ENCODE data around the gene SLC41A3. TPM values are rescaled to one million over a fixed set of nuclear protein-coding genes. Genes with fewer than 3 reads are reported as not detected.
A peak's percentile ranks its signal among the peaks of the same experiment; 100 is the strongest.

Gene SLC41A3
- total RNA-seq, 3 donors from 2014 or later, result 23.0 to 33.9 (median 31.2) TPM

GRCh38 chr3:125961289-125961589 is 122.7 kb downstream of the SLC41A3 start:
- H3K4me3 ChIP-seq, result no peak overlapping the region
- H3K4me1 ChIP-seq (ENCODE audit: low read depth), result no peaks in the 10 kb centered on the region
- no peaks in the 10 kb centered on the region for H3K36me3 ChIP-seq (ENCODE audit: low read depth)
- TF ChIP-seq CTCF (IDR thresholded peaks at IDR 0.05), result no peak
- H3K9me3 ChIP-seq, result no peaks in the 10 kb centered on the region
- intact Hi-C loops (cut with DNase I, micrococcal nuclease), result no loop called here
- no peak for ATAC-seq
- peak in 1 of 3 donors; percentile 31 for DNase-seq

GRCh38 chr3:125960456-125961288 is 123.3 kb downstream of the SLC41A3 start:
- Histone ChIP-seq H3K4me3 (no peak overlapping the region), H3K4me1 (ENCODE audit: low read depth) (no peaks in the 10 kb centered on the region), H3K36me3 (ENCODE audit: low read depth) (no peaks in the 10 kb centered on the region), H3K9me3 (no peaks in the 10 kb centered on the region)
- intact Hi-C loops (cut with DNase I, micrococcal nuclease), result no loop called here
- DNase-seq (no peak), ATAC-seq (no peak)
- TF ChIP-seq CTCF (IDR thresholded peaks at IDR 0.05), result no peak

GRCh38 chr3:125960066-125960424 is 123.9 kb downstream of the SLC41A3 start:
- no peak for ATAC-seq
- no peaks in the 10 kb centered on the region for H3K4me1 ChIP-seq (ENCODE audit: low read depth)
- intact Hi-C loops (cut with DNase I, micrococcal nuclease), result no loop called here
- DNase-seq, result peak in 1 of 3 donors; percentile 31
- TF ChIP-seq CTCF (IDR thresholded peaks at IDR 0.05), result no peak
- H3K4me3 ChIP-seq, result no peak overlapping the region
- H3K36me3 ChIP-seq (ENCODE audit: low read depth), result no peaks in the 10 kb centered on the region
- H3K9me3 ChIP-seq, result no peaks in the 10 kb centered on the region

- no peak for TF ChIP-seq CTCF (IDR thresholded peaks at IDR 0.05)
- DNase-seq, result peak in 1 of 3 donors; percentile 33
- H3K9me3 ChIP-seq, result no peaks in the 10 kb centered on the region
- no peaks in the 10 kb centered on the region for H3K36me3 ChIP-seq (ENCODE audit: low read depth)
- H3K4me3 ChIP-seq, result no peak overlapping the region
- intact Hi-C loops (cut with DNase I, micrococcal nuclease), result no loop called here
- no peak for ATAC-seq
- no peaks in the 10 kb centered on the region for H3K4me1 ChIP-seq (ENCODE audit: low read depth)
These were observed 124.4 kb downstream of the SLC41A3 start for GRCh38 chr3:125959317-125960065.

- H3K4me1 ChIP-seq (ENCODE audit: low read depth), result no peaks in the 10 kb centered on the region
- H3K36me3 ChIP-seq (ENCODE audit: low read depth), result no peaks in the 10 kb centered on the region
- no peak for TF ChIP-seq CTCF (IDR thresholded peaks at IDR 0.05)
- H3K9me3 ChIP-seq, result no peaks in the 10 kb centered on the region
- intact Hi-C loops (cut with DNase I, micrococcal nuclease), result no loop called here
- ATAC-seq (no peak), DNase-seq (peak in 1 of 3 donors; percentile 38)
- no peak overlapping the region for H3K4me3 ChIP-seq
These were observed 125.2 kb downstream of the SLC41A3 start for GRCh38 chr3:125958511-125959316.

All from mucosa of descending colon (tissue), 3 donors.